NCI-H2107 treated with DMSO at 0.1 percent for 48 hours (cell line): ENCODE data around the gene PTGIR.
A peak's percentile ranks its signal among the peaks of the same experiment; 100 is the strongest.
"Not testable (repeated sequence)": the region's sequence is repeated elsewhere in the genome, so short reads cannot be mapped to it uniquely, and the experiment has no call there.

Experiments
- DNase-seq: peaks from one replicate; lab custom pipeline; 2025; ENCODE audit not compliant: unreplicated experiment; lab: John Stamatoyannopoulos, UW

The PTGIR gene

GRCh38 chr19:46639358-46640182 is 14.7 kb upstream of the PTGIR start:
- no peak for DNase-seq

GRCh38 chr19:46637224-46637623 is 12.3 kb upstream of the PTGIR start:
- no peak for DNase-seq

GRCh38 chr19:46635920-46636761 is 11.3 kb upstream of the PTGIR start, which contains the start of gene GNG8:
Gene GNG8 (minus strand): TSS chr19:46636202. CDS start chr19:46634682, 1,520 bp downstream.
- DNase-seq, result no peak

GRCh38 chr19:46634656-46635218 is 9.8 kb upstream of the PTGIR start:
- DNase-seq, result peak; percentile 8

- no peak for DNase-seq
Measured at GRCh38 chr19:46634045-46634655, 9.3 kb upstream of the PTGIR start.

- no peak for DNase-seq
Measured at GRCh38 chr19:46633130-46633529, 8.2 kb upstream of the PTGIR start.

- DNase-seq, result no peak
Measured at GRCh38 chr19:46631481-46631880, 6.6 kb upstream of the PTGIR start.

- DNase-seq, result no peak
Measured at GRCh38 chr19:46630586-46631205, 5.8 kb upstream of the PTGIR start.

GRCh38 chr19:46629546-46630025 is 4.7 kb upstream of the PTGIR start:
- DNase-seq, result no peak

GRCh38 chr19:46628970-46629369 is 4.1 kb upstream of the PTGIR start:
- DNase-seq, result not testable (repeated sequence)

- no peak for DNase-seq
Measured at GRCh38 chr19:46626446-46626845, 1.6 kb upstream of the PTGIR start.

GRCh38 chr19:46625731-46626130 is 842 bp upstream of the PTGIR start:
- no peak for DNase-seq

- DNase-seq, result no peak
Measured at GRCh38 chr19:46623915-46624502, 880 bp downstream of the PTGIR start.

- DNase-seq, result no peak
Measured at GRCh38 chr19:46622118-46622446, 2.8 kb downstream of the PTGIR start.

GRCh38 chr19:46621191-46622117 is 3.4 kb downstream of the PTGIR start:
- DNase-seq, result no peak

- DNase-seq, result no peak
Measured at GRCh38 chr19:46620716-46621115, 4.2 kb downstream of the PTGIR start.

GRCh38 chr19:46620267-46620666 is 4.6 kb downstream of the PTGIR start:
- no peak for DNase-seq

GRCh38 chr19:46618670-46619231 is 6.1 kb downstream of the PTGIR start:
- peak; percentile 21 for DNase-seq

- no peak for DNase-seq
Measured at GRCh38 chr19:46617601-46618000, 7.3 kb downstream of the PTGIR start.
